ENCODE data around the gene OR6K2. TPM values are rescaled to one million over a fixed set of nuclear protein-coding genes. Genes with fewer than 3 reads are reported as not detected.

The OR6K2 gene
- total and polyA plus RNA-seq, 2 of the 13 experiments (the other 11 are each of a cell fraction or from before 2014, with no cell fraction given) = not detected

DNA sequence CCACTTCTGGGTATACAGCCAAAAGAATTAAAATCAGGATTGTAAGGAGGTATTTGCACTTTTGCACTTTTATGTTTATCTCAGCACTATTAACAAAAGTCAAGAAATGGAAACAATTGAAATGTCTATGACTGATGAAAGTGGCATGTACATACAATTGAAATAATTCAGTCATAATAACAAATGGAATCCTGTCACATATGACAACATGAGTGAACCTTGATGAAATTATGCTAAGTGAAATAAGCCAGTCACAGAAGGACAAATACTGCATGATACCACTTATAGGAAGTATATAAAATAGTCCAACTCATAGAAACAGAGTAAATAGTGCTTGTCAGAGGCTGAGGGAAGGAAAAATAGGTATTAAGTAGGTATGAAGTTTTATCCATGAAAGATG is 10.6 kb downstream of the OR6K2 start:
- no peaks in the 10 kb centered on the region for H3K79me2 ChIP-seq (ENCODE audit: insufficient read depth, low read length)
- in situ Hi-C loops (cut with HindIII; ENCODE audit: extremely low pct_ligation_motif_present, low pct_unique_long_range_greater_than_20kb) (no loop called here), intact Hi-C loops (cut with micrococcal nuclease; ENCODE audit: unreplicated experiment) (no loop called here)
- no peak overlapping the region for H3K27ac ChIP-seq (ENCODE audit: extremely low read length, insufficient read depth, low read length)
- no peak for DNase-seq (ENCODE audit: low spot score)
- 0 out of 2 replicates have a peak, but pooled peaks cover 4% of the 10 kb centered on the region for H3K9me3 ChIP-seq (ENCODE audit: low read length)
- no TSS peak for BruUV-seq (replicated peaks)
- FAIRE-seq = no peak
- CTCF ChIA-PET (ENCODE audit: low intra/inter-chr PET ratio, low total read pairs) = no interaction called here
- H4K20me1 ChIP-seq (ENCODE audit: insufficient read depth, low read length) = no peaks in the 10 kb centered on the region
- no peak overlapping the region for H3K9ac ChIP-seq (ENCODE audit: insufficient read depth, low read depth, low read length)
- H3K27me3 ChIP-seq (ENCODE audit: control insufficient read depth in 1 of 2, insufficient read depth in 2 of 2, low read length in 2 of 2) = no peaks in the 10 kb centered on the region
- H3K4me2 ChIP-seq (ENCODE audit: low read depth, low read length) = no peak overlapping the region
- H2AFZ ChIP-seq (ENCODE audit: low read length) = no peak overlapping the region
- H3K4me1 ChIP-seq (ENCODE audit: insufficient read depth, low read length) = no peaks in the 10 kb centered on the region
- H3K36me3 ChIP-seq (replicated peaks in 1 of 2; ENCODE audit: control insufficient read depth in 1 of 2, insufficient read depth in 2 of 2, low read length in 2 of 2) = no peaks in the 10 kb centered on the region
- H3K4me3 ChIP-seq (replicated peaks in 1 of 3; ENCODE audit: insufficient read depth in 1 of 3, low read depth in 2 of 3, low read length in 3 of 3) = no peak overlapping the region
- POLR2A ChIA-PET = no interaction called here
- no peak for ATAC-seq
- TF ChIP-seq TBX2 (CRISPR knock-in tag; IDR thresholded peaks at IDR 0.05; ENCODE audit: borderline replicate concordance) (no peak), SMYD3 (CRISPR knock-in tag; IDR thresholded peaks at IDR 0.05) (no peak), STAT5B (CRISPR knock-in tag; IDR thresholded peaks at IDR 0.05) (no peak), ZNF644 (CRISPR knock-in tag; IDR thresholded peaks at IDR 0.05; ENCODE audit: low read depth) (no peak), ZFP36L1 (CRISPR knock-in tag; IDR thresholded peaks at IDR 0.05) (no peak)
- TF ChIP-seq, protein P1, sequence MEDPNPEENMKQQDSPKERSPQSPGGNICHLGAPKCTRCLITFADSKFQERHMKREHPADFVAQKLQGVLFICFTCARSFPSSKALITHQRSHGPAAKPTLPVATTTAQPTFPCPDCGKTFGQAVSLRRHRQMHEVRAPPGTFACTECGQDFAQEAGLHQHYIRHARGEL (CRISPR knock-in tag; IDR thresholded peaks at IDR 0.05) = no peak

GRCh38 chr1:158689110-158689509 is 11.3 kb downstream of the OR6K2 start:
- no peak for FAIRE-seq
- TF ChIP-seq, protein P2, sequence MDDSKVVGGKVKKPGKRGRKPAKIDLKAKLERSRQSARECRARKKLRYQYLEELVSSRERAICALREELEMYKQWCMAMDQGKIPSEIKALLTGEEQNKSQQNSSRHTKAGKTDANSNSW (CRISPR knock-in tag; IDR thresholded peaks at IDR 0.05; ENCODE audit: borderline replicate concordance) = no peak
- TF ChIP-seq YEATS2 (CRISPR knock-in tag; IDR thresholded peaks at IDR 0.05; ENCODE audit: borderline replicate concordance) (no peak), FLYWCH1 (CRISPR knock-in tag; IDR thresholded peaks at IDR 0.05) (no peak), GABPB1 (CRISPR knock-in tag; IDR thresholded peaks at IDR 0.05) (no peak), ZNF724P (CRISPR knock-in tag; IDR thresholded peaks at IDR 0.05; ENCODE audit: borderline replicate concordance) (no peak), ZNF121 (CRISPR knock-in tag; IDR thresholded peaks at IDR 0.05) (no peak), SIX1 (CRISPR knock-in tag; IDR thresholded peaks at IDR 0.05; ENCODE audit: borderline replicate concordance) (no peak), HCFC1 (IDR thresholded peaks at IDR 0.05; ENCODE audit: low read depth, low read length) (no peak), NR2F6 (IDR thresholded peaks at IDR 0.05) (no peak), NR2F6 (CRISPR knock-in tag; IDR thresholded peaks at IDR 0.05) (no peak), NFIC (IDR thresholded peaks at IDR 0.05; ENCODE audit: low read length) (no peak)
- TF ChIP-seq, protein P3, sequence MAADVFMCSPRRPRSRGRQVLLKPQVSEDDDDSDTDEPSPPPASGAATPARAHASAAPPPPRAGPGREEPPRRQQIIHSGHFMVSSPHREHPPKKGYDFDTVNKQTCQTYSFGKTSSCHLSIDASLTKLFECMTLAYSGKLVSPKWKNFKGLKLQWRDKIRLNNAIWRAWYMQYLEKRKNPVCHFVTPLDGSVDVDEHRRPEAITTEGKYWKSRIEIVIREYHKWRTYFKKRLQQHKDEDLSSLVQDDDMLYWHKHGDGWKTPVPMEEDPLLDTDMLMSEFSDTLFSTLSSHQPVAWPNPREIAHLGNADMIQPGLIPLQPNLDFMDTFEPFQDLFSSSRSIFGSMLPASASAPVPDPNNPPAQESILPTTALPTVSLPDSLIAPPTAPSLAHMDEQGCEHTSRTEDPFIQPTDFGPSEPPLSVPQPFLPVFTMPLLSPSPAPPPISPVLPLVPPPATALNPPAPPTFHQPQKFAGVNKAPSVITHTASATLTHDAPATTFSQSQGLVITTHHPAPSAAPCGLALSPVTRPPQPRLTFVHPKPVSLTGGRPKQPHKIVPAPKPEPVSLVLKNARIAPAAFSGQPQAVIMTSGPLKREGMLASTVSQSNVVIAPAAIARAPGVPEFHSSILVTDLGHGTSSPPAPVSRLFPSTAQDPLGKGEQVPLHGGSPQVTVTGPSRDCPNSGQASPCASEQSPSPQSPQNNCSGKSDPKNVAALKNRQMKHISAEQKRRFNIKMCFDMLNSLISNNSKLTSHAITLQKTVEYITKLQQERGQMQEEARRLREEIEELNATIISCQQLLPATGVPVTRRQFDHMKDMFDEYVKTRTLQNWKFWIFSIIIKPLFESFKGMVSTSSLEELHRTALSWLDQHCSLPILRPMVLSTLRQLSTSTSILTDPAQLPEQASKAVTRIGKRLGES (CRISPR knock-in tag; IDR thresholded peaks at IDR 0.05; ENCODE audit: borderline replicate concordance) = no peak

More at GRCh38 chr1:158689110-158689509, 11.3 kb downstream of the OR6K2 start:
- no peak overlapping the region for H3K9ac ChIP-seq (ENCODE audit: insufficient read depth, low read depth, low read length)
- H4K20me1 ChIP-seq (ENCODE audit: insufficient read depth, low read length) = no peaks in the 10 kb centered on the region
- DNase-seq (ENCODE audit: low spot score) (no peak), ATAC-seq (no peak)
- no TSS peak for BruUV-seq (replicated peaks)
- no peak overlapping the region for H2AFZ ChIP-seq (ENCODE audit: low read length)
- no peak overlapping the region for H3K4me2 ChIP-seq (ENCODE audit: low read depth, low read length)
- no peaks in the 10 kb centered on the region for H3K79me2 ChIP-seq (ENCODE audit: insufficient read depth, low read length)
- in situ Hi-C loops (cut with HindIII; ENCODE audit: extremely low pct_ligation_motif_present, low pct_unique_long_range_greater_than_20kb) (no loop called here), intact Hi-C loops (cut with micrococcal nuclease; ENCODE audit: unreplicated experiment) (no loop called here)
- CTCF ChIA-PET (ENCODE audit: low intra/inter-chr PET ratio, low total read pairs) = no interaction called here
- H3K4me1 ChIP-seq (ENCODE audit: insufficient read depth, low read length) = no peaks in the 10 kb centered on the region
- H3K36me3 ChIP-seq (replicated peaks in 1 of 2; ENCODE audit: control insufficient read depth in 1 of 2, insufficient read depth in 2 of 2, low read length in 2 of 2) = no peaks in the 10 kb centered on the region
- no peak overlapping the region for H3K4me3 ChIP-seq (replicated peaks in 1 of 3; ENCODE audit: insufficient read depth in 1 of 3, low read depth in 2 of 3, low read length in 3 of 3)
- H3K27me3 ChIP-seq (ENCODE audit: control insufficient read depth in 1 of 2, insufficient read depth in 2 of 2, low read length in 2 of 2) = no peaks in the 10 kb centered on the region
- POLR2A ChIA-PET = no interaction called here
- no peak overlapping the region for H3K27ac ChIP-seq (ENCODE audit: extremely low read length, insufficient read depth, low read length)
- 13% methylated on average over 1 of the region's 1 CpG for WGBS (ENCODE audit: low lambda C conversion rate)
- H3K9me3 ChIP-seq (ENCODE audit: low read length) = 0 out of 2 replicates have a peak, but pooled peaks cover 4% of the 10 kb centered on the region
